HG02642 (cell line): Measurements from ENCODE around the gene ADGRV1.

ENCODE experiments used
- ATAC-seq: cut with Tn5 transposase; IDR thresholded peaks from one replicate; pipeline ENCODE4 v1.9.1; 2021; ENCODE audit warnings: mild to moderate bottlenecking; ENCODE audit not compliant: unreplicated experiment, poor library complexity

Gene ADGRV1

GRCh38 chr5:90853750-90854149 lies 295.2 kb downstream of the ADGRV1 start:
- no peak for ATAC-seq

- no peak for ATAC-seq
These were observed 295.6 kb downstream of the ADGRV1 start for GRCh38 chr5:90854169-90854568.

GRCh38 chr5:90855296-90856010 lies 296.9 kb downstream of the ADGRV1 start:
- ATAC-seq: no peak

- ATAC-seq: no peak
These were observed 303.4 kb downstream of the ADGRV1 start for GRCh38 chr5:90861843-90862586.

DNA sequence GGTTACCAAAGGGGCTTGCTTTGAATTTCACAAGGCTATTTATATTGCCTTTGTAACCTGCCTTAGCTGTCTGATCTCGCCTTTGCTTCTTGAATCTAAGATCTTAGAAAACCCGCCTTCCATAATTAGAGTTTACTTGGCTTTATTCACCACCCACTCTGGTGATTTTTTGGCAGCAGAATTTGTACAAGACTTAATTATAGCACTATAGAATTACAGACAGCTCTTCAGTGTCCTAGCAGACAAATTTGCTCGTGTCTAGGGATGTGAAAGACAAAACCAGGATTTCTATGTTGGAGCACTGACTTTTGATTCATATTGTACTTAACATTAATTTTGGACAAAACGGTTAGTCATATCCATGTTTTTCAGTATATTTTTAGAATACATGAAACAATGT lies 306.6 kb downstream of the ADGRV1 start:
- no peak for ATAC-seq

- no peak for ATAC-seq
These were observed 307.7 kb downstream of the ADGRV1 start for GRCh38 chr5:90866333-90866732.

- ATAC-seq: no peak
These were observed 308.5 kb downstream of the ADGRV1 start for GRCh38 chr5:90866915-90867731.

DNA sequence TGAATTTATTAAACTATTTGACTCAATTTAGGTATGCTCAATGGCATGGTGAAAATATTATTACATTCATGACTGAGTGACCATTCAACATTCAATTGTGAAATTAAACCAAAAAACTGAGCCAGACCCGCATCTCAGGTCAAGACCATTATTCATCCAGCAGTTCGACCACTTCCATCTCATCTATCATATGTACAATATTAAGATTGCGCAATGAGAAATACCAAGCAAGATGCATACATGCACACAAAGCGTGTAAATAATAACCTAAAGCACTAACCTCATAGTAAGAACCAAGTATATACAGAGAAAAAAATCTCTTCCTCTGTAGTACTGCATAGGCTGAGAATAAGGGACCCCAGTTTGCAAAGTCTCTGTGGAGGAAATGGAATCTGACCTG lies 310.2 kb downstream of the ADGRV1 start:
- ATAC-seq: no peak

GRCh38 chr5:90871391-90871991 lies 312.9 kb downstream of the ADGRV1 start:
- ATAC-seq: no peak

DNA sequence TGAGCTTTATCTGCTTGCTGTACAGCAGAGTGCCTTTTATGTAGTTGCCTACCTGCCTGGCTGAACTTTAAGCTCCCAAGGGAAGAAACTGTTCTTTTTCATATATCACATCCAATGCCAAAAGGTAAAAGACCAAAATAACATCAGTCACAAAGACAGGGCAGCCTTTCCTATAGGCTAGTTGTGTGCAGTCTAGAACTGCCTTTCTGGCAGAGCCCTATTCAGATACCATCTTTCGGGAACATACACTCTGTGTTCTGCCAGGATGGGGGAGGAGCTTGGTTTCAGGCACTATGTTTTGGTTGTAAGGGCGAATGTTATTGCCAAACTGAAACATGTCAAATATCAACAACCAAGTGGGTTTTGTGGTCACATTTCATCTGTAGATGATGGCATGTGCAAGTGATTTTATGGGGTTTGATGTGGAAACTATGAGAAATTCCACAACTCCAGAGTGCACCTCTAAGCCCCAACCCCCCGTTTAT lies 314.5 kb downstream of the ADGRV1 start:
- no peak for ATAC-seq

DNA sequence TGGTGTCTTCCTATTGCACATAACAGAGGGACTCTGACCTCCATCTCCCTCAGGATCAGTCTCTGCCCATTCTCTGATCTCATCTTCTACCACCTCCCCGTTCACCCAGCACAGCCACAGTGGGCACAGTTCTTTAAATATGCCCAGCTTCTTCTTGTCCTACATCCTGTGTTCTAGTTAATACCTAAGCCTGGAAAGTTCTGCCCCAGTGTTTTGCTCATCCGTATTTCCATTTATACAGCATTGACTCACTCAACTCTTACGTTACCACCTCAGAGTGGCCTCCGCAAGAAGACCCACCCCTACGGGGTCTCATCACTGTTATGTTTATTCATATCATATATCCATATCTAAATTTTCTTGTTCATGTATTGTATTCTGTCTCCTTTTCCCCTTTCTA lies 315.5 kb downstream of the ADGRV1 start:
- no peak for ATAC-seq

- ATAC-seq: no peak
These were observed 316.9 kb downstream of the ADGRV1 start for GRCh38 chr5:90875456-90875855.

DNA sequence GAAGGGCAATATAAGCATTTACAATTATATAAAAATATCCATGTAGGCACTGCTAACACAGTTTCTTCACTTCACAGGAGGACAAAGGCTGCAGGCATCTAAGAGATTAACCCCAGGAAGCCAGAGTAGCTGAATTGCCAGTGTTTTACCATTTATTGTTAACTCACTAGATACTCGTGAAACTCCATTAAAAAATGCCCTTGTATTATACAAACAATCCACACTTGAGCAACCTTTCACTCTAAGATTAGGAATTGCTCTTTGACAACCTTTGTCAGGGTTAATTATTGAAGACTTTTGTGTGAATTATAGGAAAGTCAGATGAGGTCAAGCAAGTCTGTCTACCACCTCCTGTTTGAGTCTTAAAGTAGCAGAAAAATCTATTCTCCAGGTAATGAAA lies 317.8 kb downstream of the ADGRV1 start:
- ATAC-seq: no peak

DNA sequence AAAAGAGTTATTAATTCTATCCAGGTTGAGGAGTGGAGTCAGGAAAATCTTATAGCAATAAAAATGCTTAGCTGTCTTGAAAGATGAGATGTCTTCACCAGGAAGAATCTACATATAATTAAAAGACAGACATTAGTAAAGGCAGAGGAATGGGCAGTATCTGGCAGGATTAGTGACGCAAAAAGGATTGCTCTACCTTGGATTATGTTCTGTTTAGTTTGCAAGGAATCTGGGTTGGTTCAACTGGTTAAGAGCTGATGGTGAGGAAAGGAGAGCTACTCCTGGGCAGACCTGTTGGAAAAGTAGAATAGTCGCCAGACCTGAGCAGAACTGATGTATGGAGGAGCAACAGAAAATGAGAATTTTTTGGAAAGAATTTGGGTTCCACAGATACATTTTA lies 318.5 kb downstream of the ADGRV1 start:
- no peak for ATAC-seq

DNA sequence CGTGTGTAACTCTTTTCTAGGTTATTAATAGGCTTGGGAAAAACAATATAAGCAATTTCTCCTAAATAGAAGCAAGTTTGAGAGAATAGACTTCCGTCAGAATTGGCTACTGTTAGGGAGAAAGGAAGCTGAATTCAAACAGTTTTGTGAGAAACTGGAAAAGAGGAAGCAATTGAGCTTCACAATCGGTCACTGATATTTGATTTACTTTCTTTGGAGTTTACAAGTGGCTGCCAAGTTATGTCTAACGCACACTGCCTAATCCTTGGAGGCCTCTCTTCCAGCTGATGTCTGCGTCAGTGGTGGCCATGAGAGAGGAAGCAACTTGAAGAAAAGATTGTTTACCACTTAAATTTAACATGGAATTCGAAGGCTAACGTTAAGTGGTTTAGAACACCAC lies 319.5 kb downstream of the ADGRV1 start:
- ATAC-seq: no peak

DNA sequence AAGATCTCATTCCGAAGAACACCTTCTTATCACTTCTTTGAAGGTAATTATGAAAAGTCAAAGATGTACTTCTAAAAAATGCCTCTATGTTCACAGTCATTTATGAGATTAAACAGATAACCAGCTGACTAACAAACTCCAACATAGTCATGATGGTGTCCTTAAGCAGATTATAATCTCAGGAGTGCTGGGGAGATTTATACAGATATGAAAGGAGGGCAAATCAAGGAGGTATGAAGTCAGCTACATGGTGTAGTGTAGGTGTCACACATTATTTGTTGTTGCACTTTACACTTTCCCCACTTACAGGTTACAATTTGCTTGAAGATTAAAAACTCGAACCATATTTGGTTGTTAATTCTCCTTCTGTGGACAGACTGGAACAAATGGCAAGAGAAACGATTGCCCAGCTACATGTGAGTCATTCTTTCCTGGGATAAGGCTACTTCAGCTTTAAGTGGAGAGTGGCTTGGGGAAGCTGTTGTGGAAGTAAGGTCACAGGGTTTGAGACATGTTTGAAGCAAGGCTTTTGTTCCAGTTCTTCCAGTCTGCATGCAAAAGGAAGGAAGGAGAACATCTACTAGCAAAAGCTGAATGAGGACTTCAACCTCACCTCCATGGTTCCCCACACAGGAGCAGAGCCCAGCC lies 320.1 kb downstream of the ADGRV1 start:
- ATAC-seq: no peak

GRCh38 chr5:90881626-90882150 lies 323.1 kb downstream of the ADGRV1 start:
- no peak for ATAC-seq

GRCh38 chr5:90882448-90882847 lies 323.9 kb downstream of the ADGRV1 start:
- no peak for ATAC-seq

- no peak for ATAC-seq
These were observed 326.7 kb downstream of the ADGRV1 start for GRCh38 chr5:90885180-90885868.
